K562 (cell line): ENCODE results near the gene STAT6. TPM values are rescaled to one million over a fixed set of nuclear protein-coding genes. Genes with fewer than 3 reads are reported as not detected.

Experiments used
- ATAC-seq: fragments of 200-7000 bp; cut with Tn5 transposase; 3 replicates; pipeline ENCODE4 v1.9.1; 2020; ENCODE audit warnings: moderate library complexity
- BruUV-seq: library from RNA; stranded (reverse); fragments of 400-500 nt; replicated peaks from 2 replicates; lab custom pipeline; 2021; lab: Mats Ljungman, UMichigan
- CTCF ChIA-PET: fragments of 300-600 bp; formaldehyde crosslinking; extraction: SDS; loops from one replicate; lab custom pipeline; 2021; ENCODE audit warnings: low intra/inter-chr PET ratio; lab: Yijun Ruan, JAX
- POLR2A ChIA-PET: fragments of 300-600, 350-650 bp; sonication (Branson Sonifier 250); formaldehyde crosslinking; extraction: SDS; loops from one replicate; lab custom pipeline; 2021; ENCODE audit warnings: antibody characterized with exemption, inconsistent platforms; lab: Yijun Ruan, JAX
- DNase-seq, 4 experiments: peaks; one replicate each; pipeline versions ENCODE4 v3.0.0 to v3.0.0-alpha.2; 2011 to 2018; ENCODE audit warnings: low spot score in 3 of 4, mixed read lengths in 3 of 4; ENCODE audit errors: extremely low read depth in 1 of 4
- FAIRE-seq: peaks from 2 replicates; lab custom pipeline; 2011; peaks lifted over from hg19 to GRCh38; lab: Jason Lieb, UNC
- H2AFZ ChIP-seq: 2 replicates; pipeline ENCODE4 v1.6.0; 2011; ENCODE audit warnings: low read depth, low read length, control low read depth, inconsistent platforms
- H3K27ac ChIP-seq: fragments of 200-600 bp; 3 replicates; pipeline ENCODE4 v1.8.0; 2011; ENCODE audit warnings: low read depth, mild to moderate bottlenecking, control low read depth, inconsistent platforms, low read length, moderate library complexity, mixed read lengths; ENCODE audit errors: extremely low read depth
- H3K27me3 ChIP-seq, 2 experiments: fragments of 300-600 bp in 1 of 2; 2 replicates in 1 of 2; 3 replicates in 1 of 2; pipeline versions ENCODE4 v1.6.0 to v1.8.0; 2011; ENCODE audit warnings: inconsistent platforms in 2 of 2, low read length in 2 of 2, mild to moderate bottlenecking in 1 of 2, mixed read lengths in 1 of 2, moderate library complexity in 1 of 2; ENCODE audit not compliant: control insufficient read depth in 2 of 2, insufficient read depth in 2 of 2
- H3K36me3 ChIP-seq: fragments of 300-600 bp; 3 replicates; pipeline ENCODE4 v1.8.0; 2011; ENCODE audit warnings: mild to moderate bottlenecking, low read length, inconsistent platforms; ENCODE audit not compliant: control insufficient read depth, insufficient read depth
- H3K4me1 ChIP-seq, 2 experiments: fragments of 200-600 bp in 1 of 2; replicated peaks in 1 of 2; 2 replicates in 1 of 2; 3 replicates in 1 of 2; pipeline versions ENCODE4 v1.5.1 to v1.8.0; 2011; ENCODE audit warnings: inconsistent platforms in 2 of 2, low read length in 2 of 2, mild to moderate bottlenecking in 1 of 2, mixed read lengths in 1 of 2, moderate library complexity in 1 of 2; ENCODE audit not compliant: control insufficient read depth in 2 of 2, insufficient read depth in 2 of 2
- H3K4me2 ChIP-seq: 2 replicates; pipeline ENCODE4 v1.6.1; 2011; ENCODE audit warnings: low read length, control low read depth, inconsistent platforms, mixed read lengths; ENCODE audit not compliant: insufficient read depth
- H3K4me3 ChIP-seq: fragments of 200-600 bp; sonication (generic), shearing (Covaris generic); 2 replicates; pipeline ENCODE4 v1.5.1; 2016; ENCODE audit warnings: control low read depth, inconsistent platforms
- H3K79me2 ChIP-seq: fragments of 200-600 bp; 3 replicates; pipeline ENCODE4 v1.8.0; 2011; ENCODE audit warnings: low read length, inconsistent platforms; ENCODE audit not compliant: control insufficient read depth, insufficient read depth
- H3K9ac ChIP-seq, 2 experiments: 2 replicates each; pipeline versions ENCODE4 v1.6.0 to v1.6.1; 2011; ENCODE audit warnings: low read depth in 2 of 2, low read length in 2 of 2, control low read depth in 1 of 2, inconsistent platforms in 1 of 2, mild to moderate bottlenecking in 1 of 2, mixed read lengths in 1 of 2; ENCODE audit not compliant: insufficient read depth in 1 of 2
- H3K9me1 ChIP-seq: one replicate; pipeline ENCODE4 v1.6.0; 2011; ENCODE audit warnings: inconsistent platforms, mild to moderate bottlenecking, low read length, moderate library complexity; ENCODE audit not compliant: control insufficient read depth, insufficient read depth
- H3K9me3 ChIP-seq: replicated peaks from 2 replicates; pipeline ENCODE4 v1.5.1; 2011; ENCODE audit warnings: low read depth, low read length, inconsistent platforms; ENCODE audit not compliant: control insufficient read depth, insufficient read depth
- H4K20me1 ChIP-seq: replicated peaks from 2 replicates; pipeline ENCODE4 v1.6.1; 2011; ENCODE audit warnings: low read length, inconsistent platforms, mixed read lengths; ENCODE audit not compliant: control insufficient read depth, insufficient read depth
- E2F6 ChIP-seq, 2 experiments: IDR thresholded peaks; 2 replicates each; pipeline ENCODE4 v1.6.1; 2011; ENCODE audit warnings: borderline replicate concordance in 1 of 2, control low read depth in 1 of 2, low read depth in 1 of 2, low read length in 1 of 2, mild to moderate bottlenecking in 1 of 2, mixed read lengths in 1 of 2, moderate library complexity in 1 of 2; ENCODE audit not compliant: insufficient read depth in 1 of 2, insufficient read length in 1 of 2, poor library complexity in 1 of 2, severe bottlenecking in 1 of 2; ENCODE audit errors: extremely low read depth in 1 of 2
- ELK3 ChIP-seq: fragments of 450-650 bp; formaldehyde crosslinking; IDR thresholded peaks from 2 replicates; pipeline ENCODE4 v1.4.0; 2020; ENCODE audit warnings: mild to moderate bottlenecking
- HSF4 ChIP-seq: fragments of 250-450 bp; sonication (Bioruptor Pico); IDR thresholded peaks from 2 replicates; pipeline ENCODE4 v2.1.2; 2022; ENCODE audit warnings: mild to moderate bottlenecking, moderate library complexity, borderline replicate concordance
- ILK ChIP-seq: fragments of 450-650 bp; IDR thresholded peaks from 2 replicates; pipeline ENCODE4 v1.6.1; 2016; ENCODE audit warnings: missing genetic modification characterization, low read depth, mild to moderate bottlenecking, missing compliant biosample characterization, moderate library complexity, borderline replicate concordance
- IRF1 ChIP-seq: sonication (generic); formaldehyde crosslinking; IDR thresholded peaks from 2 replicates; pipeline ENCODE4 v1.8.0; 2022; ENCODE audit warnings: missing genetic modification reagents, mild to moderate bottlenecking, borderline replicate concordance
- NR2F6 ChIP-seq: fragments of 450-650 bp; formaldehyde crosslinking; IDR thresholded peaks from 2 replicates; pipeline ENCODE4 v1.4.0; 2020; ENCODE audit warnings: mild to moderate bottlenecking
- OTX1 ChIP-seq: fragments of 450-650 bp; formaldehyde crosslinking; IDR thresholded peaks from 2 replicates; pipeline ENCODE4 v1.4.0; 2022; ENCODE audit warnings: mild to moderate bottlenecking
- PHB ChIP-seq: fragments of 250-450 bp; sonication (Bioruptor Pico); IDR thresholded peaks from 2 replicates; pipeline ENCODE4 v1.5.0; 2021
- PHF21A ChIP-seq: fragments of 450-650 bp; IDR thresholded peaks from 2 replicates; pipeline ENCODE4 v1.6.1; 2017; ENCODE audit warnings: low read depth, borderline replicate concordance
- RUNX1 ChIP-seq: sonication (generic); IDR thresholded peaks from 2 replicates; pipeline ENCODE4 v1.6.1; 2016; ENCODE audit warnings: antibody characterized with exemption, low read depth
- SMAD1 ChIP-seq: fragments of 150-350 bp; IDR thresholded peaks from 2 replicates; pipeline ENCODE4 v1.6.1; 2014; ENCODE audit warnings: low read length, low read depth; ENCODE audit not compliant: partially characterized antibody
- ZNF354B ChIP-seq: fragments of 250-450 bp; sonication (Bioruptor Pico); IDR thresholded peaks from 2 replicates; pipeline ENCODE4 v1.4.0; 2020
- ZNF785 ChIP-seq: fragments of 250-450 bp; sonication (Bioruptor Pico); IDR thresholded peaks from 2 replicates; pipeline ENCODE4 v1.4.0; 2020; ENCODE audit warnings: mild to moderate bottlenecking
- WGBS: fragments of 100-300 bp; shearing (Covaris generic); methylation state at CpG from one replicate; pipeline ENCODE4 v1.1.6; 2016; ENCODE audit warnings: low coverage, mixed read lengths; ENCODE audit not compliant: insufficient coverage; ENCODE audit errors: missing lambda C conversion rate; 5-methylcytosine and 5-hydroxymethylcytosine counted together
- in situ Hi-C: fragments of 300-500 bp; cut with MboI; formaldehyde crosslinking; loops from 4 replicates; pipeline ENCODE4 v1.15.0; 2018; ENCODE audit warnings: inconsistent platforms, mixed read lengths
- intact Hi-C: fragments of 100-400 bp; cut with micrococcal nuclease; formaldehyde crosslinking; loops from 2 replicates; pipeline ENCODE4 v1.14.2; 2022
- polyA plus RNA-seq, 8 experiments: library from polyadenylated mRNA; depleted of rRNA in 4 of 8; stranded (reverse) in 5 of 8; unstranded in 3 of 8; fragments of >200 nt; fragmentation: Nextera tagmentation in 2 of 8; fragmentation: Illumina TruSeq in 1 of 8; extraction: Ambion mirVana in 2 of 8; extraction: Trizol in 1 of 8; gene quantifications; 2 replicates each; pipeline versions ENCODE4 v1.2.1 to v1.2.3, GENCODE V29; 2011 to 2014; ENCODE audit warnings: inconsistent platforms in 1 of 8, missing spikeins in 1 of 8
- total RNA-seq, 7 experiments: library from RNA; depleted of rRNA in 6 of 7; stranded (reverse); fragments of >200 nt in 6 of 7; fragmentation: Illumina TruSeq in 2 of 7; extraction: Trizol in 2 of 7; gene quantifications; 2 replicates each; pipeline versions ENCODE4 v1.2.1 to v1.2.3, GENCODE V29; 2011 to 2021; ENCODE audit warnings: low replicate concordance in 1 of 7
- TF ChIP-seq, protein P1 (sequence below): fragments of 250-450 bp; sonication (Bioruptor Pico); IDR thresholded peaks from 2 replicates; pipeline ENCODE4 v1.6.1; 2021; ENCODE audit warnings: mild to moderate bottlenecking
- TF ChIP-seq, protein P2 (sequence below): fragments of 450-650 bp; IDR thresholded peaks from 2 replicates; pipeline ENCODE4 v1.6.1; 2016

The STAT6 gene
- total and polyA plus RNA-seq, 9 of the 15 experiments (the other 6 are each of a cell fraction or from before 2014, with no cell fraction given) = 2.4 to 49.5 (median 26.5) TPM

- TF ChIP-seq, protein P1, sequence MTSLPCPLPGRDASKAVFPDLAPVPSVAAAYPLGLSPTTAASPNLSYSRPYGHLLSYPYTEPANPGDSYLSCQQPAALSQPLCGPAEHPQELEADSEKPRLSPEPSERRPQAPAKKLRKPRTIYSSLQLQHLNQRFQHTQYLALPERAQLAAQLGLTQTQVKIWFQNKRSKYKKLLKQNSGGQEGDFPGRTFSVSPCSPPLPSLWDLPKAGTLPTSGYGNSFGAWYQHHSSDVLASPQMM = no peak
- TF ChIP-seq E2F6 (IDR thresholded peaks at IDR 0.05; ENCODE audit: borderline replicate concordance in 1 of 2, extremely low read depth in 1 of 2, insufficient read depth in 1 of 2, insufficient read length in 1 of 2, low read depth in 1 of 2, low read length in 1 of 2, poor library complexity in 1 of 2, severe bottlenecking in 1 of 2) (peak in 1 of 2 experiments; percentile 57), ZNF785 (no peak)
Observed at GRCh38 chr12:57101892-57102695, 9.1 kb downstream of the STAT6 start (continued).

DNA sequence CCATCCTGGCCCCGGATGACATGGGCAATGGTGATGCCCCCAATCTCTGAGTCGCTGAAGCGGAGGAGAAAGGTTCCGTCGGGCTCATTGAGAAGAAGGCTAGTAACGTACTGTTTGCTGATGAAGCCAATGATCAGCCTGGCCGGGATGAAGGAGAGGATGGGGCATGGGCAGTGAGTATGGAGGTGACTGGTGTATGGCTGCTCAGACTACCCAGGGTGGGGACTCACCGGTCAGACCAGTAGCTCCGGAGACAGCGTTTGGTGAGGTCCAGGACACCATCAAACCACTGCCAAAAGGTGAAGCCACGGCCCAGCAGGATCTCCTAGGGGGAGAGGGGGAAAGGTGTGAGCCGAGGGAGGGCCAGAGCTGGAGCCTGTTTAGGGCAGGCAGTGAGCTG lies 11.4 kb downstream of the STAT6 start:
- 81% methylated on average over 11 of the region's 12 CpGs for WGBS
- DNase-seq (peak in 1 of 4 experiments; percentile 2), ATAC-seq (no peak), FAIRE-seq (no peak)
- BruUV-seq = no TSS peak
- Histone ChIP-seq H4K20me1 (no peaks in the 10 kb centered on the region), H3K27me3 (no peaks in the 10 kb centered on the region), H3K9ac (peak overlapping the region in 1 of 2 experiments; percentile 76; a peak in 2 of 4 replicates), H3K79me2 (no peaks in the 10 kb centered on the region), H3K9me3 (no peaks in the 10 kb centered on the region), H3K36me3 (peaks cover 56% of the 10 kb centered on the region), H3K9me1 (no peaks in the 10 kb centered on the region), H3K4me3 (no peak overlapping the region), H3K4me2 (no peak overlapping the region), H3K4me1 (peaks cover 38 to 62% of the 10 kb centered on the region in 2 experiments), H3K27ac (no peak overlapping the region), H2AFZ (no peak overlapping the region)
- POLR2A ChIA-PET = interaction anchor here (1.2 to 5.1 kb wide), 2 partner anchors 10 to 12 kb away, joined by 3 to 32 read pairs; partner anchors contain the start of gene STAT6
- intact Hi-C loops (no loop called here), in situ Hi-C loops (no loop called here)
- CTCF ChIA-PET = no interaction called here
- TF ChIP-seq PHF21A (no peak), OTX1 (no peak), ILK (no peak), ZNF354B (no peak), NR2F6 (CRISPR knock-in tag) (no peak), RUNX1 (no peak), SMAD1 (no peak), HSF4 (no peak), IRF1 (CRISPR knock-in tag) (no peak), PHB (CRISPR knock-in tag) (no peak), ELK3 (CRISPR knock-in tag) (no peak)
- TF ChIP-seq, protein P2, sequence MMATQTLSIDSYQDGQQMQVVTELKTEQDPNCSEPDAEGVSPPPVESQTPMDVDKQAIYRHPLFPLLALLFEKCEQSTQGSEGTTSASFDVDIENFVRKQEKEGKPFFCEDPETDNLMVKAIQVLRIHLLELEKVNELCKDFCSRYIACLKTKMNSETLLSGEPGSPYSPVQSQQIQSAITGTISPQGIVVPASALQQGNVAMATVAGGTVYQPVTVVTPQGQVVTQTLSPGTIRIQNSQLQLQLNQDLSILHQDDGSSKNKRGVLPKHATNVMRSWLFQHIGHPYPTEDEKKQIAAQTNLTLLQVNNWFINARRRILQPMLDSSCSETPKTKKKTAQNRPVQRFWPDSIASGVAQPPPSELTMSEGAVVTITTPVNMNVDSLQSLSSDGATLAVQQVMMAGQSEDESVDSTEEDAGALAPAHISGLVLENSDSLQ = no peak
